HG03469 (cell line): ENCODE results near the gene ZBTB8B.

Experiments used
- ATAC-seq: cut with Tn5 transposase; IDR thresholded peaks from one replicate; pipeline ENCODE4 v1.9.1; 2021; ENCODE audit warnings: mild to moderate bottlenecking, moderate library complexity, moderate number of reproducible peaks; ENCODE audit not compliant: unreplicated experiment

ZBTB8B gene

DNA sequence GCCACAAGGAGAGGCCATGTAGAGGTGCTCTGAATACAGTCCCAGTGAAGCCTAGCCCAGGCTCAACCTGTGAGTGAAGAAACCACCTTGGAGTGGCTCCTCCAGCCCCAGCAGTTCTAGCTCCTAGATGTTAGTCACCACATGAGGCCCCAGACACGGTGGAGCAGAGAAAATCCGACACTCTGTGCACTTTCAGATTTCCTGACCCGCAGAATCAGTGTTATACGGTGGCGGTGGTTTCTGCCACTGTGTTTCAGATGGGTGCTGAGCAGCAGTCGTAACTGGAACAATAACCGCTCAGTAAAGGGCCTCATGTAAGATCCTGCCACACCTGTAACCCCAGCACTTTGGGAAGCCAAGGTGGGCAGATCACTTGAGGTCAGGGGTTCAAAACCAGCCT lies 38.3 kb downstream of the ZBTB8B start:
- ATAC-seq, result no peak

DNA sequence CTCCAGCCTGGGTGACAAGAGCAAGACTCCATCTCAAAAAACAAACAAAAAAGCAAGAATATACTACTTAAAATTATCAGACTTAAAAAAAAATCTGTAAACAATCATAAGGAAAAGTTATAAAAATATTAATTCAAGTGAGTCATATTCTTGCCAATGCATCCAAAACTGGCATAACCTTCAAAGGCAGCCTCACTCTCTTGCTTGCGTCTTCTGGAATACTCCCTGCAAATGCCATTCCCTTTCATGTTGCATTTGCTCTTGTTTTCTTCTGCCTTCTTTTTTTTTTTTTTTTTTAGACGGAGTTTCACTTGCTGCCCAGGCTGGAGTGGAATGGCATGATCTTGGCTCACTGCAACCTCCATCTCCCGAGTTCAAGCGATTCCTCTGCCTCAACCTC lies 42.1 kb downstream of the ZBTB8B start:
- no peak for ATAC-seq

DNA sequence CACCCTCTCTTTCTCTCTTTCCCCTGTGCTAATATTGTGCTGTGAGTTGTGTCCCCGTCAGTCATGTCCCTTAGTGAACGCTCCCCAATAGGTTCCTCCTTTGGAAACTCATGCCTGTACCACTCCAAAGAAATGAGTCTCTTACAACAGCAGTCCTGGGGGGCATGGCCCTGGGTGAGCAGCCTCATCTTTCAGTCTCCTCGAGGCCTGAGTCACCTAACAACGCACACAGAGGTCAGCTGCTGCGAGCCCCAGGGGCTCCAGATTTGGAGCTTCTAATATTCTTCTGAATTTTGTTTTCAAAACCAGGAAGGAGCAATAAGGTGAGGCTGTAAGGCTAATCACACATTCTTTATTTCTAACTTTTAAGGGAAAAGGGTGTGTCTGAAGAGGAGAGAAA lies 43.9 kb downstream of the ZBTB8B start:
- ATAC-seq, result no peak

DNA sequence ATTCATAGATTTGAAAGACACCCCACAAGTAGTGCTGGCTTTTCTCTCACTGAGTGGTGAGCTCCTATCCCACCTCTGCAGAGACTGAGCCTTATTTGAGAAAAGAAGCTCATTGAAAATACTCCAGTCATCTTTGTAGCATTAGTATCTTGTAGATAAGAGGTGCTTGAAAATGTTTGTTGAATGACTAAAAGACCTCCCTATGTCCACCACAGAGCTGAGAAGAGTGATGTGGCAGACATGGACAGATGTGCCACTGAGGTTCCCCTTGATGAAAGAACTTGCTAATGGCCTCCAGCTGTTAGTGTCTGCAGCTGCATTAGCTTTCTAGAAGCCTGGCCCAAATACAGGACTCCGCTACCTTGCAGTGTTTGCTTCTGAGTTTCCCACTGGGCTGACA lies 45.1 kb downstream of the ZBTB8B start:
- no peak for ATAC-seq
